GM12878 (cell line): ENCODE data around the gene A1BG. TPM values are rescaled to one million over a fixed set of nuclear protein-coding genes. Genes with fewer than 3 reads are reported as not detected.

Source experiments
- ATAC-seq: fragments of 200-7000 bp; cut with Tn5 transposase; 3 replicates; pipeline ENCODE4 v1.9.1; 2020; ENCODE audit warnings: mild to moderate bottlenecking, moderate library complexity
- BruUV-seq: library from RNA; stranded (reverse); fragments of 400-500 nt; replicated peaks from 2 replicates; lab custom pipeline; 2021; lab: Mats Ljungman, UMichigan
- CTCF ChIA-PET: fragments of 300-600 bp; sonication (Branson Sonifier 250); formaldehyde crosslinking; extraction: SDS; loops from one replicate; lab custom pipeline; 2021; ENCODE audit warnings: inconsistent platforms; lab: Yijun Ruan, JAX
- POLR2A ChIA-PET: fragments of 350-600 bp; formaldehyde crosslinking; extraction: SDS; loops from one replicate; lab custom pipeline; 2021; ENCODE audit warnings: inconsistent platforms; lab: Charles Lee
- RAD21 ChIA-PET: fragments of 300-600 bp; sonication (Branson Sonifier 250); formaldehyde crosslinking; loops from one replicate; lab custom pipeline; 2023; ENCODE audit warnings: antibody characterized with exemption; ENCODE audit not compliant: unreplicated experiment; lab: Charles Lee
- SMC1A ChIA-PET: fragments of 300-600 bp; sonication (Branson Sonifier 250); formaldehyde crosslinking; loops from one replicate; lab custom pipeline; 2023; ENCODE audit not compliant: unreplicated experiment, uncharacterized antibody; lab: Charles Lee
- DNase-seq: peaks from one replicate; pipeline ENCODE4 v3.0.0-alpha.2; 2011; ENCODE audit warnings: low read depth, low spot score
- FAIRE-seq: peaks from 3 replicates; lab custom pipeline; 2011; peaks lifted over from hg19 to GRCh38; lab: Jason Lieb, UNC
- H2AFZ ChIP-seq: 2 replicates; pipeline ENCODE4 v1.6.0; 2011; ENCODE audit warnings: low read depth, low read length, control low read depth; ENCODE audit not compliant: control insufficient read depth
- H3K27ac ChIP-seq: 2 replicates; pipeline ENCODE4 v1.5.1; 2011; ENCODE audit warnings: control low read depth; ENCODE audit not compliant: control insufficient read depth, insufficient read depth
- H3K27me3 ChIP-seq, 2 experiments: replicated peaks in 1 of 2; 2 replicates each; pipeline versions ENCODE4 v1.6.0 to v1.6.1; 2011; ENCODE audit warnings: low read length in 1 of 2; ENCODE audit not compliant: control insufficient read depth in 2 of 2, insufficient read depth in 2 of 2
- H3K36me3 ChIP-seq, 2 experiments: 2 replicates each; pipeline ENCODE4 v1.5.1; 2011; ENCODE audit warnings: low read length in 1 of 2; ENCODE audit not compliant: control insufficient read depth in 2 of 2, insufficient read depth in 2 of 2
- H3K4me1 ChIP-seq: 2 replicates; pipeline ENCODE4 v1.6.1; 2011; ENCODE audit warnings: mild to moderate bottlenecking, low read length, moderate library complexity, mixed read lengths; ENCODE audit not compliant: control insufficient read depth, insufficient read depth
- H3K4me2 ChIP-seq: 2 replicates; pipeline ENCODE4 v1.6.0; 2011; ENCODE audit warnings: control low read depth; ENCODE audit not compliant: control insufficient read depth, insufficient read depth
- H3K4me3 ChIP-seq: fragments of 200-600 bp; sonication (generic); 2 replicates; pipeline ENCODE4 v1.5.1; 2016
- H3K79me2 ChIP-seq: 2 replicates; pipeline ENCODE4 v1.6.0; 2011; ENCODE audit warnings: low read length; ENCODE audit not compliant: control insufficient read depth, insufficient read depth
- H3K9ac ChIP-seq: 2 replicates; pipeline ENCODE4 v1.8.0; 2011; ENCODE audit warnings: low read length, control low read depth, mixed read lengths; ENCODE audit not compliant: control insufficient read depth, insufficient read depth
- H3K9me3 ChIP-seq: replicated peaks from 3 replicates; pipeline ENCODE4 v1.5.1; 2011; ENCODE audit warnings: mild to moderate bottlenecking, low read length; ENCODE audit not compliant: control insufficient read depth, insufficient read depth
- H4K20me1 ChIP-seq: 2 replicates; pipeline ENCODE4 v1.6.0; 2011; ENCODE audit not compliant: control insufficient read depth, insufficient read depth
- DPF2 ChIP-seq: fragments of 450-650 bp; IDR thresholded peaks from 2 replicates; pipeline ENCODE4 v1.6.1; 2017; ENCODE audit warnings: mild to moderate bottlenecking
- FOS ChIP-seq: IDR thresholded peaks from 3 replicates; pipeline ENCODE4 v1.6.1; 2011; ENCODE audit warnings: borderline replicate concordance; ENCODE audit not compliant: insufficient read length; ENCODE audit errors: extremely low read depth
- FOXM1 ChIP-seq: IDR thresholded peaks from 2 replicates; pipeline ENCODE4 v1.6.1; 2012; ENCODE audit warnings: low read depth, mild to moderate bottlenecking, inconsistent platforms, low read length, moderate library complexity
- GABPA ChIP-seq: IDR thresholded peaks from 2 replicates; pipeline ENCODE4 v1.6.1; 2014; ENCODE audit warnings: antibody characterized with exemption, low read depth, mild to moderate bottlenecking, inconsistent platforms
- HDAC6 ChIP-seq: fragments of 200-600 bp; sonication (generic); IDR thresholded peaks from one replicate; pipeline ENCODE4 v1.8.0; 2017; ENCODE audit warnings: antibody characterized with exemption; ENCODE audit not compliant: unreplicated experiment
- HDGF ChIP-seq: fragments of 450-650 bp; IDR thresholded peaks from 2 replicates; pipeline ENCODE4 v1.6.1; 2016; ENCODE audit warnings: antibody characterized with exemption
- JUND ChIP-seq: IDR thresholded peaks from 2 replicates; pipeline ENCODE4 v1.6.1; 2012; ENCODE audit warnings: low read depth, mild to moderate bottlenecking, low read length, improper control_type of control experiment, moderate library complexity
- RFX5 ChIP-seq: IDR thresholded peaks from 2 replicates; pipeline ENCODE4 v1.6.1; 2011; ENCODE audit warnings: low read depth, low read length, improper control_type of control experiment
- SIX5 ChIP-seq: IDR thresholded peaks from 2 replicates; pipeline ENCODE4 v1.6.1; 2011; ENCODE audit warnings: mild to moderate bottlenecking, low read depth, low read length, moderate library complexity; ENCODE audit not compliant: severe bottlenecking
- SREBF1 ChIP-seq: IDR thresholded peaks from 2 replicates; pipeline ENCODE4 v1.6.1; 2012; ENCODE audit warnings: mild to moderate bottlenecking, low read length
- SUZ12 ChIP-seq: fragments of 200-600 bp; sonication (generic); IDR thresholded peaks from one replicate; pipeline ENCODE4 v1.6.1; 2018; ENCODE audit warnings: antibody characterized with exemption, mild to moderate bottlenecking; ENCODE audit not compliant: unreplicated experiment
- TARDBP ChIP-seq: IDR thresholded peaks from 2 replicates; pipeline ENCODE4 v1.6.1; 2016; ENCODE audit warnings: borderline replicate concordance
- YBX1 ChIP-seq: fragments of 450-650 bp; IDR thresholded peaks from 2 replicates; pipeline ENCODE4 v1.6.1; 2016; ENCODE audit warnings: antibody characterized with exemption
- WGBS: methylation state at CpG from one replicate; pipeline ENCODE4 v1.1.6; 2016; ENCODE audit warnings: low lambda C conversion rate; ENCODE audit not compliant: insufficient replicate concordance, insufficient coverage; ENCODE audit errors: missing lambda C conversion rate; 5-methylcytosine and 5-hydroxymethylcytosine counted together
- in situ Hi-C: fragments of 300-500 bp; cut with MboI; formaldehyde crosslinking; loops from 9 replicates; pipeline ENCODE4 v1.14.3; 2018; ENCODE audit warnings: mixed read lengths
- intact Hi-C: fragments of 100-400 bp; cut with micrococcal nuclease; formaldehyde crosslinking; loops from one replicate; pipeline ENCODE4 v1.14.2; 2022; ENCODE audit not compliant: unreplicated experiment
- polyA plus RNA-seq, 11 experiments: library from polyadenylated mRNA; depleted of rRNA in 4 of 11; unstranded in 6 of 11; stranded (reverse) in 5 of 11; fragments of >200 nt; fragmentation: Nextera tagmentation in 4 of 11; fragmentation: Illumina TruSeq in 1 of 11; extraction: Ambion mirVana in 4 of 11; extraction: Trizol in 1 of 11; gene quantifications; 1 replicate in 1 of 11; 2 replicates in 10 of 11; pipeline versions ENCODE4 v1.2.1 to v1.2.3, GENCODE V29; 2011 to 2016; ENCODE audit warnings: inconsistent platforms in 2 of 11, missing spikeins in 2 of 11, low read depth in 1 of 11
- total RNA-seq, 4 experiments: library from RNA; depleted of rRNA in 3 of 4; stranded (reverse); fragments of >200 nt in 3 of 4; fragmentation: Illumina TruSeq in 1 of 4; extraction: Trizol in 1 of 4; gene quantifications; 2 replicates each; pipeline versions ENCODE4 v1.2.1 to v1.2.3, GENCODE V29; 2013 to 2021
- TF ChIP-seq, protein P1 (sequence below): IDR thresholded peaks from 2 replicates; pipeline ENCODE4 v1.6.1; 2012; ENCODE audit warnings: mild to moderate bottlenecking, low read depth, low read length

The A1BG gene
- total and polyA plus RNA-seq, 10 of the 15 experiments (the other 5 are each of a cell fraction or from before 2014, with no cell fraction given) = 0.34 to 29.6 (median 11.8) TPM

DNA sequence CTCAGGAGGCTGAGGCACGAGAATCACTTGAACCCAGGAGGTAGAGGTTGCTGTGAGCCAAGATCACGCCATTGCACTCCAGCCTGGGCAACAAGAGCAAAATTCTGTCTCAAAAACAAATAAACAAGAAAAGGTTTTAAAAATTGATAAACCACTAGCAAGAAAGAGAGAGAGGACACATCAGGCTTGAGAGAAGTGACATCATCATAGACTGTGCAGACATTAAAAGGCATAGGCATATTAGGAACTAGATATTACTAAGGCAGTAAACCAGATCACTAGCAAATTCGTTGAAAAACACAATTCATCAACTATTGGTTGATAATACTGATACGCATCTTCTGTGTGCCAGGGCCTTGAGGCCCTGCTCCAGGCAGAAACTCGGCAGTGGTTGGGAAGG lies 7.7 kb downstream of the A1BG start:
- Histone ChIP-seq H4K20me1 (no peaks in the 10 kb centered on the region; the same call in 1 of the 2 replicates), H2AFZ (no peak overlapping the region), H3K79me2 (no peaks in the 10 kb centered on the region; the same call in 1 of the 2 replicates), H3K4me2 (no peak overlapping the region), H3K9me3 (no peaks in the 10 kb centered on the region), H3K27me3 (no peaks in the 10 kb centered on the region), H3K4me3 (no peak overlapping the region), H3K27ac (no peak overlapping the region), H3K4me1 (0 out of 2 replicates have a peak, but pooled peaks cover 3% of the 10 kb centered on the region), H3K9ac (no peak overlapping the region), H3K36me3 (no peaks in the 10 kb centered on the region; a peak in 1 of 4 replicates)
- ATAC-seq (no peak), DNase-seq (no peak), FAIRE-seq (no peak)
- TF ChIP-seq JUND (no peak), FOS (no peak), HDAC6 (no peak), SIX5 (no peak), SREBF1 (no peak), TARDBP (no peak), YBX1 (no peak), HDGF (no peak), SUZ12 (no peak), RFX5 (no peak), DPF2 (no peak), GABPA (no peak), FOXM1 (no peak)
- TF ChIP-seq, protein P1, sequence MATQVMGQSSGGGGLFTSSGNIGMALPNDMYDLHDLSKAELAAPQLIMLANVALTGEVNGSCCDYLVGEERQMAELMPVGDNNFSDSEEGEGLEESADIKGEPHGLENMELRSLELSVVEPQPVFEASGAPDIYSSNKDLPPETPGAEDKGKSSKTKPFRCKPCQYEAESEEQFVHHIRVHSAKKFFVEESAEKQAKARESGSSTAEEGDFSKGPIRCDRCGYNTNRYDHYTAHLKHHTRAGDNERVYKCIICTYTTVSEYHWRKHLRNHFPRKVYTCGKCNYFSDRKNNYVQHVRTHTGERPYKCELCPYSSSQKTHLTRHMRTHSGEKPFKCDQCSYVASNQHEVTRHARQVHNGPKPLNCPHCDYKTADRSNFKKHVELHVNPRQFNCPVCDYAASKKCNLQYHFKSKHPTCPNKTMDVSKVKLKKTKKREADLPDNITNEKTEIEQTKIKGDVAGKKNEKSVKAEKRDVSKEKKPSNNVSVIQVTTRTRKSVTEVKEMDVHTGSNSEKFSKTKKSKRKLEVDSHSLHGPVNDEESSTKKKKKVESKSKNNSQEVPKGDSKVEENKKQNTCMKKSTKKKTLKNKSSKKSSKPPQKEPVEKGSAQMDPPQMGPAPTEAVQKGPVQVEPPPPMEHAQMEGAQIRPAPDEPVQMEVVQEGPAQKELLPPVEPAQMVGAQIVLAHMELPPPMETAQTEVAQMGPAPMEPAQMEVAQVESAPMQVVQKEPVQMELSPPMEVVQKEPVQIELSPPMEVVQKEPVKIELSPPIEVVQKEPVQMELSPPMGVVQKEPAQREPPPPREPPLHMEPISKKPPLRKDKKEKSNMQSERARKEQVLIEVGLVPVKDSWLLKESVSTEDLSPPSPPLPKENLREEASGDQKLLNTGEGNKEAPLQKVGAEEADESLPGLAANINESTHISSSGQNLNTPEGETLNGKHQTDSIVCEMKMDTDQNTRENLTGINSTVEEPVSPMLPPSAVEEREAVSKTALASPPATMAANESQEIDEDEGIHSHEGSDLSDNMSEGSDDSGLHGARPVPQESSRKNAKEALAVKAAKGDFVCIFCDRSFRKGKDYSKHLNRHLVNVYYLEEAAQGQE = no peak
- BruUV-seq = no TSS peak
- in situ Hi-C loops (no loop called here), intact Hi-C loops (no loop called here)
- RAD21 ChIA-PET = no interaction called here
- SMC1A ChIA-PET = no interaction called here
- POLR2A ChIA-PET = interaction anchor here (0.5 to 3.6 kb wide), 3 partner anchors 18 to 429 kb away, joined by 3 to 37 read pairs (median 9); partner anchors contain the start of genes ZNF417 and ZNF497
- 34% methylated on average over 5 of the region's 5 CpGs for WGBS
- CTCF ChIA-PET = no interaction called here
